NCI-H1048 (cell line): ENCODE results near the gene LRRC4B.
"Not testable (repeated sequence)": the region's sequence is repeated elsewhere in the genome, so short reads cannot be mapped to it uniquely, and the experiment has no call there.

Source experiments
- DNase-seq: peaks from one replicate; lab custom pipeline; 2025; lab: John Stamatoyannopoulos, UW

Gene LRRC4B

GRCh38 chr19:50553134-50553703, 15.0 kb downstream of the LRRC4B start:
- DNase-seq, result no peak

DNA sequence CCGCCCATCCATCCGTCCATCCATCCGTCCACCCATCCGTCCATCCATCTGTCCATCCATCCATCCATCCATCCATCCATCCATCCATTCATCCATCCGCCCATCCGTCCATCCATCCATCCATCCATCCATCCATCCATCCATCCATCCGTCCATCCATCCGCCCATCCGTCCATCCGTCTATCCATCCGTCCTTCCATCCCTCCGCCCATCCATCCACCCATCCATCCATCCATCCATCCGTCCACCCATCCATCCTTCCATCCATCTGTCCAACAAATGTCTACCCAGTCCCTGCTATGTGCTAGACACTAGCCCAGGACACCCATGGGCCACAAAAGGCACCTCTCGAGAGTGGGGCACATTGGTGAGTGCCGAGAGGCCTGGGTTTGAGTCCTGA, 15.7 kb downstream of the LRRC4B start:
- no peak for DNase-seq

DNA sequence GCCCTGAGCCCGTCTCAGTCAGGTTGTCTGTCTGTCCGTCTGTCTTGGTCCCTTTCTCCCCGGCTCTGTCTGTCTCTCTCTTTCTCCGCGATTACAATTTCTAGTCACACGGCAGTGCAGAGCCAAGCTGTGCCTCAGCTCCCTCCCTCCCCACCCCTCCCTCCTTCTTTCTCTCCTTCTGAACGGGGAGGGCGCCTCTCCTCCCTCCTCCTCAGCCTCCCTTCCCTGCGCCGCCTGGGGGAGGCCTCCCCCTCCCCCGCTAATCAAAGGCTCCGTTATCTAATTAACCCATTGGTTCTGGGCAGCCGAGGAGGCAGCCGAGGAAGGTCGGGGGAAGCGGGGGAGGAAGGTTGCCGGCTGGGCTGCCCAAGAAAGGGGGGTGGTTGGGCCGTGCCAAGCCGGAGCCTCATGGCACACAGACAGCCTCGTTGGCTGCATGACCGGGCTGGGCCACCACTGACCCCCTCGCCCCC, 16.5 kb downstream of the LRRC4B start:
- no peak for DNase-seq

GRCh38 chr19:50551034-50551714, 17.1 kb downstream of the LRRC4B start:
- no peak for DNase-seq

DNA sequence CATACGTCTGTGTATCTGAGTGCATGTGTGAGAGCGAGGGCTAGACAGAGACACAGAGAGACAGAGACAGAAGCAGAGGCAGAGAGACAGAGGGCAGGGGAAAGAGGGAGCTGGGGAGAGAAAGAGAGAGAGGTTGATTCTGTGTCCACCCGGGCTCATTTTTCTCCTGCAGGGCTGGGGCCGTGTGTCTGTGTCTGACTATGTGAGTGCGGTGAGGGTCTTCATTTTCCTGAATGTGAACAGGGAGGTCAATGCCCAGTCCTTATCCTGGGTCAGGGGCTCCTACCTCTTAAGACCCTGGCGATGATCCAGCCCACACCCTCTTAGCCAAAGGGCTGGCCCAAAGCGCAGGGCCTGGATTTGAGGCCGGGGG, 17.7 kb downstream of the LRRC4B start:
- DNase-seq, result no peak

GRCh38 chr19:50549927-50550593, 18.2 kb downstream of the LRRC4B start:
- no peak for DNase-seq

DNA sequence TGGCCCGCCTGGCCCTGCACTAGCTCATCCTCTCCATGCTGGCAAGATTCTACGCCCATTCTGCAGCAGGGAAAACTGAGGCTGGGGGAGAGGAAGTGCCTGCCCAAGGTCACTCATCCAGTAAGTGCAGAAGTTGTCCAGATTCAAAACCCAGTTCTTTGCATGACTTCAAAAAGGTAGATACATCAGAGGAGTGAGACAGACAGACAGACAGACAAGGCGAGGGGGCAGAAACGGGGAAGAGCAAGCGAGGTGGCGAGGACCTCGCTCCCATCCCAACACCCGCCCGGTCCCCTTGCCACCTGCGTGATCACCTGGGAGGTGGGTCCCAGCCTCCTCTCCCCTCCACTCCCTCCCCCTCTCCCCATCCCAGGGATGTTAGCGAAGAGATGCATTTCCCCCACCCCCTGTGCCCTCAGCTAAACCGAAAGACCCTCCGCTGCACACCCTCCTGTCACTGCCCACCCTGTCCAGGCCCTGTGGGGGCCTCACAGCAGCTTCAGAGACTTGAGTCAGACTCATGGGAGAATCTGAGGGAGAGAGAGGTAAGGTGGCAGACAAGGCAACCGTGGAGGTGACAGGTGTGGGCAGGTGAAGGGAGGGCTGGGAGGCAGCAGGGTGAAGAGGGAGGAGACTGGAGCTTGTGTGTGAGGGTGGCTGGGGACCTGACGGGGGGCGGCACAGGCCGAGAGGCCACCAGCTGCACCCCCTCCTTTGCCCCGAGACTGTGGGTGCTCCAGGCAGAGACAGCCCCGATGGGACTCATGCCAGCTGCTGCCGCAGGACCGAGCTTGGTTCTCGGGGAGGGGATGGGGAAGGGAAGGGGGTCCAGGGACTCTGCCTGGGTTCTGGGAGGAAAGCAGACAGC, 18.9 kb downstream of the LRRC4B start:
- DNase-seq, result no peak

DNA sequence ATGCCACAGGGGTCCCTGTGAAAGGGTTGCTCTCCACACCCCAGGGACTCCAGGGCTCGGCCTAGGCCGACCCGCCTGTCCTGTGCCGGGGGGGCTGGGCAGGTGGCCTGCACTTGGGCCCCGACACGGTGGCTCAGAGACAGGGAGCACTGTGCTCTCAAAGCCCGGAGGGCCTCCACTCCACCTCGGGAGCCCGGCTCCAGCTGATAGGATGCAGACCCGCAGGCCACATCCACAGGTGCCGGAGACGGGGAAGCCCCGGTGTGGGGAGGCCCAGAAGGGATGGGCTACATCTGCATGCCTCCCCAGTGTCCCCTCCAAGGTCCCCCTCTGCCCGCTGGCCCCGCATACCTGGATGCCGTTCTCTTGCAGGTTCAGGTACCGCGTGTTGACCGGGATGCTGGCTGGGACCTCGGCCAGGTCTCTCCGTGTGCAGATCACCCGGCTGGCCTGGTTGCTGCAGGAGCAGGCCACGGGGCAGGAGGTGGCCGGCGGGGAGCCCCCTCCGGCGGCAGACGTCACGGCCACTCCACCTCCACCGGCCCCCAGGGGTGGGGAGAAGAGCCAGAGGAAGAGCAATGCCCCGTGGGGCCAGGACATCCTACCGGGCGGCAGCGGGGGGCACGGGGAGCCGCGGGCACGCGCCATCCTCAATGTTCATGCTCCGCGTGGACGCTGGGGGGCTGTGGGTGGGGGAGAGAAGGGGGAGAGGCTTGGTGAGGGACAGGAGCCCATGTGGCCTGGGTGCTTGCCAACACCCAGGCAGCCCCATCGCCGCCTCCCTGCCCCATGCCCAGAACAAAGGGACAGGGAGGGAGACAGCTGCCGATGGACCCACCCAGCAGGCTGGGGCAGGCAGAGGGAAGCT, 19.8 kb downstream of the LRRC4B start:
- no peak for DNase-seq

DNA sequence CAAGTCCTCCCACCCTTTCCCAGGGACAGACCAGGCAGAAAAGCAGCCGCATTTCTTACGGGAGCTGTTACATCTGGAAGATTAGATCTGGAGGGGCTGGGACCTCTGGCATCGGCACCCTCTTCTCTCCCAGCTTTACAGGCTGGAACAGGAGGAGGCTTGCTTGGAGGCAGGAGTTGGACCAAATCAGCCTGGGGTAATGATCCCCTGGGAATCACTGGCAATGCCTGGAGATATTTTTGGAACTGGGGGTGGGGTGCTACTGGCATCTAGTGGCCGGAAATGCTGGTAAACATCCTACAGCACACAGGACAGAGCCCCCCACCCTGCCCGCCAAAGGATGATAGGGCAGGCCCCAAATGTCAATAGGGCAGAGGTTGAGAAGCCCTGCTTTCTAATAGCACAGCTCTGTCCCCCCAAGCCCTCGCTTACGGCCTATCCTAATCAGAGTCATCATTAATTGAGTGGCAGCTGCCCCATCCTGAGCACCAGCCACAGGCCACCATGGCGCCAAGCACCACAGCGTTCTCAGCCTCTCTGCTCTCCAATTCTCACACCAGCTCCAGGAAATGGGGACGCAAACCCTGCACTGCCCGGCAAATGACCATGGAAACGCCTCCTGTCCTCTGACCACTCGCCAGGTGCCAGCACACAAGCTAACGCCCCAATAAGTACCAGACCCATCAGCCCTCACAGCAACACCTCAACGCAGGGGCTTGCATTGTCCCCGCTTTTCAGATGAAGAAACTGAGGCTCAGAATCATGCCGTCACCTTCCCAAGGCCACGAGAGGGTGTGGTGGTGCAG, 20.6 kb downstream of the LRRC4B start:
- DNase-seq, result no peak

- no peak for DNase-seq
Measured at GRCh38 chr19:50546527-50547221, 21.6 kb downstream of the LRRC4B start.

DNA sequence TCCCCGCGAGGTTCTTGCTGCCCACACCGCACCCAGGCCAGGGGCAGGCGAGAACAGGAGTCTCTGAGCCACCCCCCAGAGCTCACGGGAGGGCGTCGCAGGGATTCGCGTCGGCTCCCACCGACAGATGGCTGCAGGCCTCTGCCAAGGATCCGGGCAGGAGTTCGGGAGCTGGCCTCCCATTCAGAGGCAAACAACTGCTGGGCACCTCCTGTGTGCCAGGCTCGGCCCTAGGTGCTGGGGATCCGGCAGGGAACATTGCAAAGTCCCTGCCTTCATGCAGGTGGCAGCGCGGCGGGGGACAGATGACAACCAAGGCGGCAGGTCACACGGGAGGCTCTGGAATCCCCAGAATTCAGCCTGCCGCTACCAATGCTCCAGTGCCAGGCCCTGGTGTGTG, 25.3 kb downstream of the LRRC4B start:
- no peak for DNase-seq

DNA sequence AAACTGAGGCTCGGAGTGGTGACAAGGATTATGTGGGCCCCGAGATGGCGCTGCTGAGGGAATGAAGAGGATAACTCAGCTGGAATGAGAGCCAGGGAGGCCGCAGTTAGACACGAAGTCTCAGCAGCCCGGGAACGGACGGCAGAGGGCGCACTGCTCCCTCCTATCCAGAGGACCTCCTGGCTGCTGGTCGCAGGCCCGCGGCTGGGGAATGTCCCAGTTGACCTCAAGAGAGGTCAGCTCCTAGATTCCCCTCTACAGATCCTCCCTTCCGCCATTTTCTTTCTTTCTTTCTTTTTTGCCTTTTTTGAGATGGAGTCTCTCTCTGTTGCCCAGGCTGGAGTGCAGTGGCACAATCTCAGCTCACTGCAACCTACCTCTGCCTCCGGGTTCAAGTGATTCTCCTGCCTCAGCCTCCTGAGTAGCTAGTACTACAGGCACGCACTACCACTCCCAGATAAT, 30.4 kb downstream of the LRRC4B start:
- peak; percentile 24 for DNase-seq

GRCh38 chr19:50537306-50537685, 30.9 kb downstream of the LRRC4B start:
- no peak for DNase-seq

DNA sequence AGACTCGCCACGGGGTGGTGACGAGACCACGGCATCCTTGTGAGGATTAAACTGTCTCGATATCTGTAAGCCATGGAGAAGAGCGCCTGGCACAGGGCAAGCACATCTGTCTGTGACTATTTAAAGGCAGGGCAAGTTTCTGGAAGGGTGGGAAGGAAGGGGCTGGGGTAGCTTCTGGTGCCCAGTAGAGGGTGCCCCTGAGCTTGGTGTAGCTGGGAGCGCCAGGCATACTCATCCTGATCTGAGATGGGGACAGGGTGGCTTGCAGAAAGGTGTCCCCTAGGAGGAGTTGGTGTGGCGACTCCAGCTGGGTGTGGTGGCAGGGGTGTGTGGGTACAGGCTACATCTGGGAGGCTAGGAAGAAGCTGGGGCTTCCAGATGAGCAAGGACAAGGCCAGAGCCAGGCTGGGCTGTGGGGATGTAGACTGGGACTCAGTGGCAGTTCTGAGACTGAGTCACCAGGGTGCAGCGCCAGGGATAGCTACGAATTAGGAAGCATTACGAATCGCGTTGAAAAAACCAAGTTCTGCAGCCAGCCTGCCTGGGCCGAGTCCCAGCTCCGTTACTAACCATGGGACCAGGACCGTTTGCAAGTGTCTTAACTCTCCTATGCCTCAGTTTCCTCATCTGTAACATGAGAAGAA, 31.5 kb downstream of the LRRC4B start:
- no peak for DNase-seq

DNA sequence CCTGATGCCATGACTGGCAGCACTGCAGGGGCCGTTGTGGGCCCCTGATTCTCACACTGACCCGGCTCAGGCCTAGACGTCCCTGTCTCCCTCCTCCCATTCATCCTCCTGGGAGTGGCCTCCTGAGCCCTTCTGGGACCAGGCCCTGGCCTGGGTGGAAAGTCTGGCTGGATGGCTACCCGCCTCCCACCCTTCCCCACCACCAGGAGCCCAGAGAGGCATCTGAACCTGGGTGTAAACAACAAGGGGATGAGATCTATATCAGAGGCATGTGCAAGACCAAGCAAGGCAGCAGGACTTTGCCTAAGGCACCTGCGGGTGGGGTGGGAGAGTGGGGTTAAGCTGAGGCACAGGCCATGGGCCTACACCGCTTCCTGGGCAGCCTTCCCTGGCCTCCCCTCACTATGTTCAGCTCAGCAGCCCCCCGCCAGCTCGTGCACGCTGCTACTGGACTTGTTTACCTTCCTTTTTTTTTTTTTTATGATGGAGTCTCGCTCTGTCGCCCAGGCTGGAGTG, 32.5 kb downstream of the LRRC4B start:
- DNase-seq, result no peak

GRCh38 chr19:50534478-50534877, 33.8 kb downstream of the LRRC4B start:
- no peak for DNase-seq

- no peak for DNase-seq
Measured at GRCh38 chr19:50532952-50533351, 35.3 kb downstream of the LRRC4B start.

GRCh38 chr19:50531171-50531612, 37.0 kb downstream of the LRRC4B start:
- no peak for DNase-seq

DNA sequence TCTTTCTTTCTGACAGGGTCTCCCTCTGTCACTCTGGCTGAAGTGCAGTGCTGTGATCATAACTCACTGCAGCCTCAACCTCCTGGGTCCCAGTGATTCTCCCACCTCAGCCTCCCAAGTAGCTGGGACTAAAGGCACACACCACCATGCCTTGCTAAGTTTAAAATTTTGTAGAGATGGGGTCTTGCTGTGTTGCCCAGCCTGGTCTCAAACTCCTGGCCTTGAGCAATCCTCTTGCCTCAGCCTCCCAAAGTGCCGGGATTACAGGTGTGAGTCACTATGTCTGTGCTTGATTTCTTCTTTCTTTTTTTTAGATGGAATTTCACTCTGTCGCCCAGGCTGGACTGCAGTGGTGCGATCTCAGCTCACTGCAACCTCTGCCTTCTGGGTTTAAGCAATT, 40.2 kb downstream of the LRRC4B start:
- not testable (repeated sequence) for DNase-seq
